ENCODE data around the gene MDH2. TPM values are rescaled to one million over a fixed set of nuclear protein-coding genes. Genes with fewer than 3 reads are reported as not detected.
"Not testable (repeated sequence)": the region's sequence is repeated elsewhere in the genome, so short reads cannot be mapped to it uniquely, and the experiment has no call there.

MDH2 gene
- total RNA-seq, 1 experiment from 2014 or later, result 154 TPM

DNA sequence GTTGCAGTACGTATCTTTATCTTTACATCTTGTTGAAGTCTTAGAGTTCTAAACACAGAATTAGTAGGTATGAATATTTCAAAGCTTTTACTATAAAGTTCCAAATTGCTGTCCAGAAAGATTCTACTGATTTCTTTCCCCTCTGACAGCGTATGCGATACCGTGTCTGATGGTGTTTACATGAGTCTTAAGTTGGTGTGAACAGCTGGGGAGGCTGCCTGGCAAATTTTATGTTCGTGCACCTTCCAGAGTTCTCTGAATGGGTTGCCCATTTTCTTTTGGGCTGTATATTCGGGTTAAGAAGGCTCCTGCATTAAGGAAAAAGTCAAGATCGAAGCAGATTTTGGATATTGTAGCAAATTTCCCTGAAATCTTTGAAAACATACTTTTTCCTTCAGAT is 8.3 kb downstream of the MDH2 start:
- Mint-ChIP-seq H3K27me3 (ENCODE audit: unreplicated experiment) (no peaks in the 10 kb centered on the region), H3K4me3 (ENCODE audit: low read depth, unreplicated experiment) (no peak overlapping the region), H3K9me3 (ENCODE audit: low read depth, unreplicated experiment) (no peaks in the 10 kb centered on the region), H3K4me1 (ENCODE audit: low read depth, unreplicated experiment) (no peaks in the 10 kb centered on the region), H3K36me3 (ENCODE audit: insufficient read depth, unreplicated experiment) (no peaks in the 10 kb centered on the region), H3K27ac (ENCODE audit: unreplicated experiment) (no peak overlapping the region)
- CTCF ChIA-PET, result no interaction called here
- TF ChIP-seq, protein P1, sequence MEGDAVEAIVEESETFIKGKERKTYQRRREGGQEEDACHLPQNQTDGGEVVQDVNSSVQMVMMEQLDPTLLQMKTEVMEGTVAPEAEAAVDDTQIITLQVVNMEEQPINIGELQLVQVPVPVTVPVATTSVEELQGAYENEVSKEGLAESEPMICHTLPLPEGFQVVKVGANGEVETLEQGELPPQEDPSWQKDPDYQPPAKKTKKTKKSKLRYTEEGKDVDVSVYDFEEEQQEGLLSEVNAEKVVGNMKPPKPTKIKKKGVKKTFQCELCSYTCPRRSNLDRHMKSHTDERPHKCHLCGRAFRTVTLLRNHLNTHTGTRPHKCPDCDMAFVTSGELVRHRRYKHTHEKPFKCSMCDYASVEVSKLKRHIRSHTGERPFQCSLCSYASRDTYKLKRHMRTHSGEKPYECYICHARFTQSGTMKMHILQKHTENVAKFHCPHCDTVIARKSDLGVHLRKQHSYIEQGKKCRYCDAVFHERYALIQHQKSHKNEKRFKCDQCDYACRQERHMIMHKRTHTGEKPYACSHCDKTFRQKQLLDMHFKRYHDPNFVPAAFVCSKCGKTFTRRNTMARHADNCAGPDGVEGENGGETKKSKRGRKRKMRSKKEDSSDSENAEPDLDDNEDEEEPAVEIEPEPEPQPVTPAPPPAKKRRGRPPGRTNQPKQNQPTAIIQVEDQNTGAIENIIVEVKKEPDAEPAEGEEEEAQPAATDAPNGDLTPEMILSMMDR (IDR thresholded peaks at IDR 0.05; ENCODE audit: unreplicated experiment), result no peak
- intact Hi-C loops (cut with micrococcal nuclease; ENCODE audit: unreplicated experiment), result no loop called here
- DNase-seq, result no peak
- no TSS peak for BruUV-seq (replicated peaks)

GRCh38 chr7:76057103-76057812 is 9.4 kb downstream of the MDH2 start:
- no TSS peak for BruUV-seq (replicated peaks)
- no peaks in the 10 kb centered on the region for H3K27me3 Mint-ChIP-seq (ENCODE audit: unreplicated experiment)
- CTCF ChIA-PET, result no interaction called here
- H3K36me3 Mint-ChIP-seq (ENCODE audit: insufficient read depth, unreplicated experiment), result no peaks in the 10 kb centered on the region
- no peaks in the 10 kb centered on the region for H3K4me1 Mint-ChIP-seq (ENCODE audit: low read depth, unreplicated experiment)
- H3K4me3 Mint-ChIP-seq (ENCODE audit: low read depth, unreplicated experiment), result no peak overlapping the region
- intact Hi-C loops (cut with micrococcal nuclease; ENCODE audit: unreplicated experiment), result no loop called here
- no peaks in the 10 kb centered on the region for H3K9me3 Mint-ChIP-seq (ENCODE audit: low read depth, unreplicated experiment)
- no peak for DNase-seq
- H3K27ac Mint-ChIP-seq (ENCODE audit: unreplicated experiment), result no peak overlapping the region
- TF ChIP-seq, protein P1 (IDR thresholded peaks at IDR 0.05; ENCODE audit: unreplicated experiment), result no peak

DNA sequence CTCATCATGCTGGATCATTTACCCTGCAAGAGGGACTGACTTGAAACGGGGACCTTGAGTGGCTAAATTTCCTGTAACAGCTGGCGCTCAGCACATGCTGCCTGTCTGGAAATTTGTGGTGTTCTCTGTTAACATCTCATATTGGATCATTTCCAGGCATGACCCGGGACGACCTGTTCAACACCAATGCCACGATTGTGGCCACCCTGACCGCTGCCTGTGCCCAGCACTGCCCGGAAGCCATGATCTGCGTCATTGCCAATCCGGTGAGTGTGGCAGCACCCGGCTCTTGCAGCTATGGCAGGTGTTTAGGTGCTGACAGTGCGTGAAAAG is 9.9 kb downstream of the MDH2 start:
- Mint-ChIP-seq H3K27me3 (ENCODE audit: unreplicated experiment) (no peaks in the 10 kb centered on the region), H3K36me3 (ENCODE audit: insufficient read depth, unreplicated experiment) (no peaks in the 10 kb centered on the region), H3K4me1 (ENCODE audit: low read depth, unreplicated experiment) (no peaks in the 10 kb centered on the region), H3K27ac (ENCODE audit: unreplicated experiment) (no peak overlapping the region), H3K4me3 (ENCODE audit: low read depth, unreplicated experiment) (no peak overlapping the region), H3K9me3 (ENCODE audit: low read depth, unreplicated experiment) (no peaks in the 10 kb centered on the region)
- no TSS peak for BruUV-seq (replicated peaks)
- DNase-seq, result no peak
- intact Hi-C loops (cut with micrococcal nuclease; ENCODE audit: unreplicated experiment), result no loop called here
- CTCF ChIA-PET, result no interaction called here
- TF ChIP-seq, protein P1 (IDR thresholded peaks at IDR 0.05; ENCODE audit: unreplicated experiment), result no peak

DNA sequence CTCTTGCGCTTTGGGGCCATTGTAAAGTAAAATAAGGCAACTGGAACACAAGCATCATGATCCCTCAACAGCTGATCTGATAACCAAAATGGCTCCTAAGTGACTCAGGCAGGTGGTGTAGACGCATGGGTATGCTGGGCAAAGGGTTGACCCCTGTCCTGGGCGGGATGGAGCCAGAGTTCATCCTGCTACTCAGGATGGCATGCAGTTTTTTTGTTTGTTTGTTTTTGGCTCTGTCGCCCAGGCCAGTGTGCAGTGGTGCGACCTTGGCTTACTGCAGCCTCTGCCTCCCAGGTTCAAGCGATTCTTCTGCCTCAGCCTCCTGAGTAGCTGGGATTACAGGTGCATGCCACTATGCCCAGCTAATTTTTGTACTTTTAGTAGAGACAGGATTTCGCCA is 10.8 kb downstream of the MDH2 start:
- BruUV-seq (replicated peaks); CTCF ChIA-PET; H3K4me1 Mint-ChIP-seq (ENCODE audit: low read depth, unreplicated experiment): not testable (repeated sequence)

DNA sequence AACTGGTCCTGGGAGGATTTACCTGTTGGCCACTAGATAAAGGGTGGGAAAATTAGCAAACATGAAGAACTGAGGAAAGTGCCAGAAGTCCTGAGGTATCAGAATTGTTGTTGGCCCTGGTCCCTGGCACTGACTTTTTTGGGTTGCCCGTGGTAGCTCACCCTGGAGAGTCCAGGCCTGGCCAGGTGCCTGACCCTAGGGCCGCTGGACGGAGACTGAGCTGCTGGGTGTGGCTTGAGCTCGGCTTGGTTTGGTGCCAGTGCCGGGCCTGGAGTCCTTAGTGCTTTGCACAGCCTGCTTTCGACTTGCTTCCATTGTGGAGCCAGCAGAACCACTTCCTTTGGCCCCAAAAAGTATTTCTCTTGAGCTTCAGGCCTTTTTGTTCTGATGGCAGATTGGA is 12.9 kb downstream of the MDH2 start:
- Mint-ChIP-seq H3K4me3 (ENCODE audit: low read depth, unreplicated experiment) (no peak overlapping the region), H3K27me3 (ENCODE audit: unreplicated experiment) (no peaks in the 10 kb centered on the region), H3K36me3 (ENCODE audit: insufficient read depth, unreplicated experiment) (no peaks in the 10 kb centered on the region), H3K4me1 (ENCODE audit: low read depth, unreplicated experiment) (no peaks in the 10 kb centered on the region), H3K27ac (ENCODE audit: unreplicated experiment) (no peak overlapping the region), H3K9me3 (ENCODE audit: low read depth, unreplicated experiment) (no peaks in the 10 kb centered on the region)
- CTCF ChIA-PET, result no interaction called here
- TF ChIP-seq, protein P1 (IDR thresholded peaks at IDR 0.05; ENCODE audit: unreplicated experiment), result no peak
- intact Hi-C loops (cut with micrococcal nuclease; ENCODE audit: unreplicated experiment), result no loop called here
- DNase-seq, result no peak
- BruUV-seq (replicated peaks), result no TSS peak

More for the DNA sequence above, 10.8 kb downstream of the MDH2 start:
- H3K27ac Mint-ChIP-seq (ENCODE audit: unreplicated experiment); H3K4me3 Mint-ChIP-seq (ENCODE audit: low read depth, unreplicated experiment); H3K36me3 Mint-ChIP-seq (ENCODE audit: insufficient read depth, unreplicated experiment); H3K9me3 Mint-ChIP-seq (ENCODE audit: low read depth, unreplicated experiment); intact Hi-C loops (cut with micrococcal nuclease; ENCODE audit: unreplicated experiment); H3K27me3 Mint-ChIP-seq (ENCODE audit: unreplicated experiment); DNase-seq: not testable (repeated sequence)
